ENCODE results near the gene WDR83.
"Not testable (repeated sequence)": the region's sequence is repeated elsewhere in the genome, so short reads cannot be mapped to it uniquely, and the experiment has no call there.

Gene WDR83

DNA sequence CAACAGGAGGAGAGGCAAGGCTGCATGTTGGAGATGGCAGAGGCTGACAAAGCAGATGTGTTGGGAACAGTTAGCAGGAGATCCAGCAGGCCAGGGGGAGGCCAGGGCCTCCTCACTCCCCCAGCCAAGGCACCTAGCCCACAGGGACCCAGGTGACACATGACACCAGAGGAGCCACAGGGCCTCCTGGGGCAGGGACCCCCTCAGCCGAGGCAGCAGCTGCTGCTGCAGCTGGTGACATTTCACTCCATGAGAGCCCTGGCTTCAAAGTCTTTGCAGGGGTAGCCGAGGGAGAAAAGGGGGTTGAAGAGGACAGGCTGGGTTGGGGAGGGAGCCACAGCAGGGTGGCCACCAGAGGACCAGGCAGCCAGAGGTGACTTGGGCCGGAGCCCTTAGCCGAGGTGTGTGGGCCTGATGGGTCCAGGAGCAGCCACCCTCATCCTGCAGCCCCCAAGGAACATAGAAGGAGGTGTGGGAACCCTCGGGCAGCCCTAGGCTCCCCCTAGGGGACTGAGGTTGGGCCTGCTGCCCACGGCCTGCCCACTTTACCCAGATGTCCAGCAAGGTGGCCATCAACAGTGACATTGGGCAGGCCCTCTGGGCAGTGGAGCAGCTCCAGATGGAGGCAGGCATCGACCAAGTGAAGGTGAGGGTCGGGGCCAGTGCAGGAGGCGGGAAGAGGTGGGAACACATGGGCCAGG is 21.0 kb downstream of the WDR83 start, which contains the start of gene GNG14:
Gene GNG14 (plus strand): TSS at position 503 of the 701 bp plus-strand sequence. CDS start 51 bp downstream, at position 554.
- no peak for DNase-seq

DNA sequence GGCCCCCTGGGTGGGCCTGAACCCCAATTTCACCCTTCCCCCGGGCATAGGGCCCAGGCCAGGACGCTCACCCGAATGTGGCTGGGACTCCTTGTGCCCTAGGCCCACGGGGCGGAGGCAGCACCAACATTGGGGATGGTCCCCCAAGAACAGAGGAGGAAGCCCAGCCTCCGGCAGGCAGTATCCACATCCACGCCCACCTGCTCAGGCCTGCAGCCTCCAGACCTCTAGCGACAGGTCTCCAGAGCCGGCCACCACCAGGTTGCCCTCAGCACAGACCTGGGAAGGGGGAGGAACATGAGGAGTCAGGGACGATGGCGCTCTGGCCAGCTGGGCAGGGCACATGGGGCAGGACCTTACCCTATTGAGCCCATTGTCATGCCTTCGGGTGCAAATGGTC is 22.4 kb downstream of the WDR83 start:
- no peak for DNase-seq

DNA sequence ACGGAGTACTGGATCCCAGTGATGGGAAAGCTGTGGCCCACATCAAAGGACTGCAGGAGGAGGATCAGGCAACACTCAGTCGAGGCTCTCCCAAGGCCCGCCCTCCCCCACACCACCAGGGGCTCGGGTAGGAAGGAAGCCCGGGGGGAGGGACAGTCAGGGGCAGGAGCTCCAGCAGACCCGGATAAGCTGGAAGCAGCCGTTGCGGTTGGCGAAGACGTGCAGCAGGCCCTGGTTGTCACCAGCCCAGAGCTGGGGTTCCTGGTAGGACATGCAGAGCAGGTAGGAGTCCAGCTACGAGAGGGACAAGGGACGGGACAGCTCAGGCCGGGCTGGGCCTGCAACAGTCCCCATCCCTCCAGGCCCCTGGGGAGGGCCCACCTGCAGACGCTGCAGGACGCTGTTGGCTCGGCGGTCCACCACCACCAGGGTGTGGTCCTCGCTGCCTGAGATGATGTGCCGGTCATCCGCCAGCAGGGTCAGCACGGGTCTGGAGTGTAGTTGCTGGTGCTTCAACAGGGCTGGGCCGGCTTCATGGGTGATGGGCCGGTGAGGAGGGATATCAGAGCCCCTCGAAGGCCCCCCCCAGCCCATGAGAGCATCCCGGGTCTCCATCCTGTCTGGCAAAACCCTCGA is 23.1 kb downstream of the WDR83 start:
- DNase-seq = no peak

GRCh38 chr19:12692960-12693359 is 26.4 kb downstream of the WDR83 start:
- DNase-seq = no peak

GRCh38 chr19:12694641-12695040 is 28.0 kb downstream of the WDR83 start:
- no peak for DNase-seq

DNA sequence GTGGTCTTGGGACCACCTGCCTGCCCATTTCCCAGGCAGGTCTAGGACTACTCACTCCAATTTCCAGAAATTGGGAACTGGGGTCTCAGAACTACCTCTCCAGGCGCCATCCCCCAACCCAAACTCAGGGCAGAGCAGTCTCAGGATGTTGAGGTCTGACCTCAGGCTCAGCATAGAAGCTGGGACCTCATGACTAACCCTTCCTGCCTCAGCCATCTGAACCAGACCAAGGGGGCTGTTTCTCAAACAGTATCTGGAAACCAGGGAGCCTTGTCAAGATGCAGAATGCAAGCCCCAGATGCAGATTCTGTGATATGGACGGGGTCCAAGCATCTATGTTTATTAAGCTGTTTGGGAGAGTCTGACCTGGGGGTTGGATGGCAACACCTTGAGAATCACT is 28.5 kb downstream of the WDR83 start:
- DNase-seq = peak; percentile 34

GRCh38 chr19:12695514-12695913 is 28.9 kb downstream of the WDR83 start:
- DNase-seq = no peak

GRCh38 chr19:12695997-12696365 is 29.4 kb downstream of the WDR83 start:
- no peak for DNase-seq

- peak; percentile 84 for DNase-seq
Measured at GRCh38 chr19:12696366-12697335, 30.0 kb downstream of the WDR83 start, which contains the start of gene FBXW9. Gene FBXW9 (minus strand): TSS chr19:12696631. CDS start chr19:12696581, 50 bp downstream.

- not testable (repeated sequence) for DNase-seq
Measured at GRCh38 chr19:12697425-12697824, 30.8 kb downstream of the WDR83 start.

DNA sequence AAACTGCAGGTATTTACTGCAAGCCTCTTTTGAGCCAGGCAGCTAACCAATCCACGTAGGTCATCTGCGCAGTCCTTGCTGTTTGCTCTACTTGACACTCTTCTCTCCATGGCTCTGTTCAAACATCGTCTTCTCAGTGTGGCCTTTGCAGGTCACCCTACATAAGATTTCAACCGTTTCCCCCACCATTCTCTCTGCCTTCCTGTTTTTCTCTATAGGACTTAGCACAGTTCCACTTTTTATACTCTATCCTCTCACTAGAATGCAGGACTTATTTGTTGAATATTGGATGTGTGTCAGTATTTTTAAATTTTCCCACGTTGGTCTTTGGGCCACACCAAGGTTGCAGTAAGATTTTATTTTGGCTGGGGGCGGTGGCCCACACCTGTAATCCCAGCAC is 31.5 kb downstream of the WDR83 start:
- no peak for DNase-seq

GRCh38 chr19:12701596-12702282 is 35.1 kb downstream of the WDR83 start:
- no peak for DNase-seq

DNA sequence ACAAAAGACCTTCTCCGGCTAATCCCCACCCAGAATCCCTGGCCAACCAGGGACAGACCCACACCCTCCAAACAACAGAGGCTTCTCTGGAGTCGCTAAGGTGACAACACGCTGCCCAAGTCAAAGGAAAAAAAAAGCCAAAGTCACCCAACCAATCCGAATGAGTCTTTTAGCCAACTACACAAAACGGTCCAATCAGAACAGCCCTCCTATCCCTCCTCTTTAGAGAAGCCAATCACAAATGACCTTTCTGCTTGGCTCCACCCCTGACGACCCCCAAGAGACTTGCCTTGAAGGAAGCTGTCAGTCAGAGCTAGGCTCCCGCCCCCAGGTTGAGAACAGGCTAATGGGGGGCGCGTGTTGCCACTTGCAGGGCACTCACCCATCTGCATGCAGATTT is 36.4 kb downstream of the WDR83 start:
- DNase-seq = no peak

DNA sequence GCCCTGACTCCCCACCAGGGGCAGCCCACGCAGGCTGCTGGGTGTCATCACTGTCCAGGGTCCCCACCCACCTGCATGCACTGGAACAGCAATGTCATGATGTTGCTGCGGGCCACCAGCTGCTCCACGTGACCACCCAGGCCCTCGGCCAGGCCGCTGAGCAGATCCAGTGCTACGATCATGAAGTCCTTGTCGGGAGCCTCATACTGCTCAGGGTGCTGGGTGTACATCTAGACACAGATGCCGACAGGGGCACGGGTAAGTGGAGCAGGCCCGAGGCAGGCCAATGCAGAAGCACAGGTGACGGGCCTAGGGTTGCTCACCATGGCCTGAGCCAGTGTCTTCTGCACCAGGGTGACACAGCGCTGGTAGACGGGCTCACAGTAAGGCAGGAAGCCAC is 38.6 kb downstream of the WDR83 start:
- no peak for DNase-seq

DNA sequence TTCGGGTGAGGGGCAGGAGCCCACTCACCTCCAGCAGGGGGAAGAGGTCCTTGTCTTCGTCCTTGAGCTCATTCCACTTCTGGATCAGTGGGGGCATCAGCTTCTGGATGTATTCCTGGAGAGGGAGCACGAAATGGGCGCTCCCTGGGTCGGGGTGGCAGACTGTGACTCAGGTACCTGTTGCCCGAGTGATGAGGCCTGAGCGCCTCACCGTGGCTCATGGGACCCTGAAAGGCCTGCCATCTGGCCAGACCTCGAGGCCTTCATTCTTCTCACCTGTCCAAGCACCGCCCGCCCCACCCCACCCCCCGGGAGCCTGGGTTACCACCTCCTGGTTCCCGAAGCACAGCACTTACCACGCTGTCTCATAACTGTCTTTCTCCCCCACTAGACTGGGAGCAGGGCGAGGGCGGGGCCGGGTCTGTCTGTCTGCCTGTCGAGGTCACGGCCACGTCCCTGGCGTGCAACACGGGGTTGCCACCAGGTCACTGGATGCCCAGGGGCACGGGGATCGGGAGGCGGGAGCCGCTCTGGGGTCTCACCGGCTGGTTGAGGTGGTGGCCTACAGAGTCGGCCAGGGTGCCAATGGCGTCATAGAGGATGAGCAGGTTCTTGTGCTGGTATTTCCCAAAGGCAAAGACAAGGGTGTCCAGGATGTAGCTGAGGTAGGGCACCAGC is 39.2 kb downstream of the WDR83 start:
- DNase-seq = no peak

- DNase-seq = no peak
Measured at GRCh38 chr19:12706332-12706718, 39.7 kb downstream of the WDR83 start.

- DNase-seq = no peak
Measured at GRCh38 chr19:12708641-12709040, 42.0 kb downstream of the WDR83 start.

- no peak for DNase-seq
Measured at GRCh38 chr19:12711187-12711586, 44.6 kb downstream of the WDR83 start.

GRCh38 chr19:12712077-12712476 is 45.5 kb downstream of the WDR83 start:
- DNase-seq = not testable (repeated sequence)

DNA sequence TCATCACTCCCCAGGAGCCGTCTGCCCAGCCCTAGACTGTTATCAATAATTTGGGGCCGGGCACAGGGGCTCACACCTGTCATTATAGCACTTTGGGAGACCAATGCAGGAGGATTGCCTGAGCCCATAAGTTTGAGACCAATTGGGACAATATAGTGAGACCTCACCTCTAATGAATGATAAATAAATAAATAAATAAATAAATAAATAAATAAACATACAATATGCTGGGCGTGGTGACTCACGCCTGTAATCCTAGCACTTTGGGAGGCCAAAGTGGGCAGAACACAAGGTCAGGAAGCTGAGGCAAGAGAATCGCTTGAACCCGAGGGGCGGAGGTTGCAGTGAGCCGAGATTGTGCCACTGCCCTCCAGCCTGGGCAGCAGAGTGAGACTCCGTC is 46.7 kb downstream of the WDR83 start:
- not testable (repeated sequence) for DNase-seq

DNA sequence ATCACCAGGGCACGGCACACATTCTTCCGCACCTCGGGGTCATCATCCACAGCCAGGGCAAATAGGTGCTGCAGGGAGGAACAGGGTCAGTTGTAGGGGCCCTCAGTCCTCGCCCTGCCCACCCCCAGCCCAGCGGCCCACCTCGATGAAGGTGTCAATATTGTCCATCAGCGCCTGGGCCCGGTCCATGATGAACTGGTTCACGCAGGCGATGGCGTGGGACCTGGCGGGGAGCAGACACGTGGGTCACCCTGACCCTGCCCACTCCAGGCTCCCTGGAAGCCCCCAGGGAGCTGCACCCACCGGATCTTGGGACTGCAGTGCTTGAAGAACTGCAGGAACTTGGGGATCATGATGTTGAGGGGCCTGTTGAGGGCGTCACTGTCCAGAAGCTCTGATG is 48.5 kb downstream of the WDR83 start:
- no peak for DNase-seq

DNA sequence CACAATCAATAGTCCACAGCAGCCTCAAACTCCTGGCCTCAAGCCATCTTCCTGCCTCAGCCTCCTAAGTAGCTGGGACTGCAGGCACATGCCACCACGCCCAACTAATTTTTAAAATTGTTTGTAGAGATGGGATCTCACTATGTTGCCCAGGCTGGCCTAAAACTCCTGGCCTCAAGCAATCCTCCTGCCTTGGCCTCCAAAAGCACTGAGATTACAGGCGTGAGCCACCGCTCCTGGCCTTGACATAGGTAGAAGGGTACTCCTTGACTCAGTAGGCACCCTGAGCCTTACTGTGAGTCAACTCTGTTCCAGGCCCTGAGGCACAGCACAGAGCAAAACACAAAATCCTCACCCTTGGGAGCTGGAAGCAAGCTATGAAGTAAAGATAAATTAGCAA is 49.3 kb downstream of the WDR83 start:
- DNase-seq = no peak

Data from NK-92 treated with Interleukin-12 subunit alpha and Interleukin-12 subunit beta, amount 100 ng/mL, for 24 hours (cell line).